Measurements from ENCODE around the gene SETD2. TPM values are rescaled to one million over a fixed set of nuclear protein-coding genes. Genes with fewer than 3 reads are reported as not detected.

Gene SETD2
- total and polyA plus RNA-seq, 2 of the 8 experiments (the other 6 are each of a cell fraction or from before 2014, with no cell fraction given) = 15.7 to 46.3 TPM

- TF ChIP-seq ATF2 (IDR thresholded peaks at IDR 0.05; ENCODE audit: low read length) (no peak), SIX5 (IDR thresholded peaks at IDR 0.05; ENCODE audit: low read depth, low read length) (no peak), NRF1 (IDR thresholded peaks at IDR 0.05; ENCODE audit: low read depth, low read length) (peak; percentile 96), SIRT6 (IDR thresholded peaks at IDR 0.05; ENCODE audit: low read length) (no peak), KDM4A (IDR thresholded peaks at IDR 0.05; ENCODE audit: low read depth, low read length, severe bottlenecking) (peak; percentile 33), CTBP2 (IDR thresholded peaks at IDR 0.05; ENCODE audit: borderline replicate concordance, insufficient read depth, insufficient read length, low read length) (no peak), GABPA (IDR thresholded peaks at IDR 0.05; ENCODE audit: borderline replicate concordance, insufficient read depth, low read length) (no peak), BCL11A (IDR thresholded peaks at IDR 0.05; ENCODE audit: low read depth in 2 of 2, low read length in 2 of 2) (no peak)
These were observed 187.4 kb downstream of the SETD2 start, which contains the start of gene CCDC12 (continued) for GRCh38 chr3:46976326-46977190.

All from H1 (cell line).